Measurements from ENCODE around the gene CCL20.

DNA sequence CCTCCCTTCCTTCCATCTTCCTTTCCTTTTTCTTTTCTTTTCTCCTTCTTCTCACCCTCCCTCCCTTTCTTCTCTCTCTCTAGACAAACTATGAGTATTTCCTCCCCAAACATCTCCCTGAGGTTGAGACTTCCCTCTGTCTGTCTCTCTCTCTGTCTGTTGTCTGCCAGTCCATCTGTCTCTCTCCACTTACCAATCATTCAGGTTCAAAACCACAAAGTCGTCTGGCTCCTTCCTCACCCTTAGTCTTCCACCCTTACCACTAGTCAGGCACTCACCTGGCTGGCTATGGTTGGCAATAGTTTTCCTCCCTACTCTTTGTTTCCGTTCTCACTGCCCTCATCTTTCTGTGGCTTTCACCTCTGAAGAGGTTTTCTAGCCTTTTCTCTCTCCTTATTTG is 12.9 kb downstream of the CCL20 start:
- TF ChIP-seq RAD21 (IDR thresholded peaks at IDR 0.05; ENCODE audit: low read depth), result no peak
- TF ChIP-seq NFIC (IDR thresholded peaks at IDR 0.05), result no peak
- no peak for TF ChIP-seq FOXM1 (IDR thresholded peaks at IDR 0.05; ENCODE audit: borderline replicate concordance, low read depth)
- TF ChIP-seq, protein P1, sequence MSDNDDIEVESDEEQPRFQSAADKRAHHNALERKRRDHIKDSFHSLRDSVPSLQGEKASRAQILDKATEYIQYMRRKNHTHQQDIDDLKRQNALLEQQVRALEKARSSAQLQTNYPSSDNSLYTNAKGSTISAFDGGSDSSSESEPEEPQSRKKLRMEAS (IDR thresholded peaks at IDR 0.05), result no peak
- TF ChIP-seq ZBTB7A (IDR thresholded peaks at IDR 0.05; ENCODE audit: low read depth), result no peak
- no peak for TF ChIP-seq EGR1 (IDR thresholded peaks at IDR 0.05)
- no peak for TF ChIP-seq USF1 (IDR thresholded peaks at IDR 0.05)
- TF ChIP-seq TAF1 (IDR thresholded peaks at IDR 0.05; ENCODE audit: low read depth), result no peak
- no peak for TF ChIP-seq TCF12 (IDR thresholded peaks at IDR 0.05; ENCODE audit: low read depth)
